ENCODE data around the gene ULK4.

The ULK4 gene

GRCh38 chr3:41244620-41245336 is 717.1 kb downstream of the ULK4 start:
- DNase-seq, result no peak

- DNase-seq, result no peak
These were observed 718.7 kb downstream of the ULK4 start for GRCh38 chr3:41243183-41243582.

- DNase-seq, result no peak
These were observed 719.9 kb downstream of the ULK4 start for GRCh38 chr3:41241800-41242571.

GRCh38 chr3:41241161-41241560 is 720.7 kb downstream of the ULK4 start:
- no peak for DNase-seq

- no peak for DNase-seq
These were observed 722.3 kb downstream of the ULK4 start for GRCh38 chr3:41239587-41239986.

- no peak for DNase-seq
These were observed 724.0 kb downstream of the ULK4 start for GRCh38 chr3:41237907-41238306.

- no peak for DNase-seq
These were observed 725.7 kb downstream of the ULK4 start for GRCh38 chr3:41236228-41236627.

- no peak for DNase-seq
These were observed 726.8 kb downstream of the ULK4 start for GRCh38 chr3:41234823-41235721.

- DNase-seq, result no peak
These were observed 737.6 kb downstream of the ULK4 start for GRCh38 chr3:41224120-41224806.

GRCh38 chr3:41223691-41224090 is 738.2 kb downstream of the ULK4 start:
- DNase-seq, result no peak

GRCh38 chr3:41223078-41223477 is 738.8 kb downstream of the ULK4 start:
- no peak for DNase-seq

GRCh38 chr3:41222501-41222900 is 739.4 kb downstream of the ULK4 start:
- no peak for DNase-seq

GRCh38 chr3:41222012-41222411 is 739.9 kb downstream of the ULK4 start:
- no peak for DNase-seq

GRCh38 chr3:41220906-41221677 is 740.8 kb downstream of the ULK4 start:
- DNase-seq, result no peak

- DNase-seq, result no peak
These were observed 742.5 kb downstream of the ULK4 start for GRCh38 chr3:41219424-41219823.

GRCh38 chr3:41216993-41217392 is 744.9 kb downstream of the ULK4 start:
- DNase-seq, result no peak

GRCh38 chr3:41216422-41216821 is 745.5 kb downstream of the ULK4 start:
- DNase-seq, result no peak

- DNase-seq, result no peak
These were observed 748.3 kb downstream of the ULK4 start for GRCh38 chr3:41213588-41213987.

GRCh38 chr3:41212088-41212487 is 749.8 kb downstream of the ULK4 start:
- no peak for DNase-seq

- DNase-seq, result no peak
These were observed 750.9 kb downstream of the ULK4 start for GRCh38 chr3:41210966-41211365.

- no peak for DNase-seq
These were observed 752.3 kb downstream of the ULK4 start for GRCh38 chr3:41209646-41210045.

All from CD4-positive, alpha-beta T cell treated with Interferon alpha-2 for 1 hour (primary cell).